ENCODE results near the gene ENHO. TPM values are rescaled to one million over a fixed set of nuclear protein-coding genes. Genes with fewer than 3 reads are reported as not detected.

Gene ENHO
- total and polyA plus RNA-seq, 10 of the 15 experiments (the other 5 are each of a cell fraction or from before 2014, with no cell fraction given): not detected

DNA sequence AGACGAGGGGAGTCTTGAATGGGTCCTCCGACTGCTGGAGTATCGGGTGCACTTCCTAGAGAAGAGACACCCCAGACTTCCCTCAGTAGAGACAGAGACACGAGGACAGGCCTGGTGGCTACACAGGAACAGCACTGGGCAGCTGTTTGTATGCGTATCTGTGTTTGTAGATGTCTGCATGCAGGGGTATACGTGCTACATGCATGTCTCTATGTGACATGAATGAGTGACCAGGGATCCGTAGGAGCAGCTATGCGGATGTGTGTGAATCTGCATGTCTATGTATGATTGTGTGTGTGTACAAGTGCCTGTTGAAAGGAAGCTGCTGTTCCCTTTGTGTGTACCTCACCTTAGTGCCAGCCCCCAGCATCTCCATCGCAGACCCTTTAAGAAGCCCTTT, 35.6 kb upstream of the ENHO start:
- Histone ChIP-seq H3K9ac (ENCODE audit: control insufficient read depth, insufficient read depth, low read length) (no peak overlapping the region), H3K9me3 (replicated peaks; ENCODE audit: control insufficient read depth, insufficient read depth, low read length) (peaks cover 6% of the 10 kb centered on the region; the same call in 2 of the 3 replicates), H3K4me3 (no peak overlapping the region), H3K4me1 (ENCODE audit: control insufficient read depth, insufficient read depth, low read length) (no peaks in the 10 kb centered on the region), H3K36me3 (ENCODE audit: control insufficient read depth in 2 of 2, insufficient read depth in 2 of 2, low read length in 1 of 2) (no peaks in the 10 kb centered on the region), H4K20me1 (ENCODE audit: control insufficient read depth, insufficient read depth) (no peaks in the 10 kb centered on the region; the same call in 1 of the 2 replicates), H3K27ac (ENCODE audit: control insufficient read depth, insufficient read depth) (no peak overlapping the region), H3K27me3 (replicated peaks in 1 of 2; ENCODE audit: control insufficient read depth in 2 of 2, insufficient read depth in 2 of 2, low read length in 1 of 2) (peaks cover 0 to 5% of the 10 kb centered on the region in 2 experiments), H3K4me2 (ENCODE audit: control insufficient read depth, insufficient read depth) (no peak overlapping the region), H3K79me2 (ENCODE audit: control insufficient read depth, insufficient read depth, low read length) (no peaks in the 10 kb centered on the region), H2AFZ (ENCODE audit: control insufficient read depth, low read depth, low read length) (no peak overlapping the region)
- FAIRE-seq (no peak), ATAC-seq (no peak), DNase-seq (ENCODE audit: low read depth, low spot score) (no peak)
- intact Hi-C loops (cut with micrococcal nuclease; ENCODE audit: unreplicated experiment): no loop called here
- in situ Hi-C loops (cut with MboI): no loop called here
- TF ChIP-seq EP300 (IDR thresholded peaks at IDR 0.05; ENCODE audit: borderline replicate concordance in 1 of 2, control insufficient read depth in 1 of 2, low read depth in 2 of 2, low read length in 2 of 2) (no peak), HCFC1 (IDR thresholded peaks at IDR 0.05; ENCODE audit: low read length) (no peak), SUZ12 (IDR thresholded peaks at IDR 0.05; ENCODE audit: unreplicated experiment) (no peak), SUPT20H (IDR thresholded peaks at IDR 0.05; ENCODE audit: borderline replicate concordance, control insufficient read depth, low read depth, low read length) (no peak), NFIC (IDR thresholded peaks at IDR 0.05; ENCODE audit: low read depth, low read length) (no peak), ATF2 (IDR thresholded peaks at IDR 0.05; ENCODE audit: low read length) (no peak), TARDBP (IDR thresholded peaks at IDR 0.05; ENCODE audit: borderline replicate concordance) (no peak)
- TF ChIP-seq, protein P1, sequence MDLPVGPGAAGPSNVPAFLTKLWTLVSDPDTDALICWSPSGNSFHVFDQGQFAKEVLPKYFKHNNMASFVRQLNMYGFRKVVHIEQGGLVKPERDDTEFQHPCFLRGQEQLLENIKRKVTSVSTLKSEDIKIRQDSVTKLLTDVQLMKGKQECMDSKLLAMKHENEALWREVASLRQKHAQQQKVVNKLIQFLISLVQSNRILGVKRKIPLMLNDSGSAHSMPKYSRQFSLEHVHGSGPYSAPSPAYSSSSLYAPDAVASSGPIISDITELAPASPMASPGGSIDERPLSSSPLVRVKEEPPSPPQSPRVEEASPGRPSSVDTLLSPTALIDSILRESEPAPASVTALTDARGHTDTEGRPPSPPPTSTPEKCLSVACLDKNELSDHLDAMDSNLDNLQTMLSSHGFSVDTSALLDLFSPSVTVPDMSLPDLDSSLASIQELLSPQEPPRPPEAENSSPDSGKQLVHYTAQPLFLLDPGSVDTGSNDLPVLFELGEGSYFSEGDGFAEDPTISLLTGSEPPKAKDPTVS (IDR thresholded peaks at IDR 0.05; ENCODE audit: low read depth, low read length): no peak
- ChIA-PET POLR2A (no interaction called here), RAD21 (ENCODE audit: unreplicated experiment) (no interaction called here), SMC1A (ENCODE audit: uncharacterized antibody, unreplicated experiment) (no interaction called here), CTCF (no interaction called here)
- 63% methylated on average over 9 of the region's 9 CpGs for WGBS (ENCODE audit: insufficient coverage, insufficient replicate concordance, low lambda C conversion rate, missing lambda C conversion rate)
- no TSS peak for BruUV-seq (replicated peaks)

Measured in GM12878 (cell line).